HFFc6 (cell line): Measurements from ENCODE around the gene IGF1R. TPM values are rescaled to one million over a fixed set of nuclear protein-coding genes. Genes with fewer than 3 reads are reported as not detected.
A peak's percentile ranks its signal among the peaks of the same experiment; 100 is the strongest.

Source experiments
- DNase-seq: peaks from one replicate; pipeline ENCODE4 v3.0.0-alpha.2; 2018
- H3K27ac Mint-ChIP-seq: 2 replicates; pipeline ENCODE4 v1.8.0; 2020; ENCODE audit warnings: mild to moderate bottlenecking, mixed read lengths
- H3K27me3 Mint-ChIP-seq: 2 replicates; pipeline ENCODE4 v1.8.0; 2021; ENCODE audit warnings: mild to moderate bottlenecking, moderate library complexity, mixed read lengths; ENCODE audit not compliant: insufficient read depth
- H3K36me3 Mint-ChIP-seq: 2 replicates; pipeline ENCODE4 v1.8.0; 2021; ENCODE audit warnings: low read depth, mixed read lengths
- H3K4me1 Mint-ChIP-seq: 2 replicates; pipeline ENCODE4 v1.8.0; 2020; ENCODE audit warnings: low read depth, mixed read lengths
- H3K4me3 Mint-ChIP-seq: 2 replicates; pipeline ENCODE4 v1.8.0; 2020; ENCODE audit warnings: mild to moderate bottlenecking, moderate library complexity, mixed read lengths
- H3K9me3 Mint-ChIP-seq: 2 replicates; pipeline ENCODE4 v1.8.0; 2020; ENCODE audit warnings: mild to moderate bottlenecking, mixed read lengths
- CTCF ChIP-seq: fragments of 200-600 bp; sonication (generic); IDR thresholded peaks from 2 replicates; pipeline ENCODE4 v1.5.0; 2021; ENCODE audit warnings: antibody characterized with exemption, mild to moderate bottlenecking
- total RNA-seq, 6 experiments: library from RNA; stranded (reverse); fragmentation: NEBNext Ultra II Directional; extraction: Animal tissue kit (Norgen Biotek cat#: 25700); gene quantifications; 2 replicates in 1 of 6; 3 replicates in 5 of 6; pipeline ENCODE4 v1.2.3, GENCODE V29; 2021

IGF1R gene
- total RNA-seq, 6 experiments from 2014 or later, result 46.7 to 61.9 (median 50.1) TPM

DNA sequence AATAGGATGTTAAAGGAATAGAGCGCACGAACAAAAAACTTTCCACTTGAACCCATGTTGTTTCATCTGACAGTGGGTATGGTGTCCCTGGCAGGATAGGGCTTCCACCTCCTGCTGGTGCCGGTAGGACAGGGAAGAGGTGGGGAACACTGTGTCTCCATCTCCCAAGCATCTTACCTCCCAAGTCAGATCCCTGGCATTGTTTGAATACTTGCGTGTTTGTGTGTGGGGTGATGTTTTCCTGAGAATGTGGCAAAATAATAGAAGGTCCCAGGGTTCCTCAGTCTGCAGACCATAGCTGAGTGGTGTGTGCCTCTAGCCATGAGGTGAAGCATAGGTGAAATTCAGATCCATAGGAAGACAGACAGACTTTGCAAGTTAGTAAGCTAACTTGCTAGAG is 119.4 kb downstream of the IGF1R start:
- Mint-ChIP-seq H3K4me3 (no peak overlapping the region), H3K36me3 (peaks cover 4% of the 10 kb centered on the region; the same call in 1 of the 2 replicates), H3K27me3 (no peaks in the 10 kb centered on the region; the same call in 1 of the 2 replicates), H3K27ac (no peak overlapping the region), H3K9me3 (no peaks in the 10 kb centered on the region), H3K4me1 (peaks cover 39% of the 10 kb centered on the region)
- DNase-seq, result no peak
- no peak for TF ChIP-seq CTCF

DNA sequence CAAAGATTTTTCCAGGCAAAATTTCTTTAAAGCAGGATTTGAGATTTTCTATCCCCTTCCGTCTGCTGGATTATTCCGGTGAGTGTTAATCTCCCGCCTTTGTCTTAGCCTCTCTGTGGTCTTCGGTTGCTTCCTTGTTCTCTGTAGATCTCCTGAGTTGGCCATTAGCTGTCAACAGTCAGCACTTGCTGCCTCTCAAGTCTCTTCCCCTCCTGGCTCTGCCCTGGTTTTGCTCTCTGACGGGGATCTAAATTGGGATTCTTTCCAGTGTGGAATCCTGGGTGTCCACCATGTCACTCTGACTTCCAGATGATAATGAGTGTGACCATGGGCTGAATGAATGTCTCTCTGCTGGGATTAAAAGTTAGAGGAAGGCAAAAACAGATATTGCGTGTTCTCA is 121.5 kb downstream of the IGF1R start:
- Mint-ChIP-seq H3K4me1 (peaks cover 48% of the 10 kb centered on the region), H3K27me3 (no peaks in the 10 kb centered on the region; the same call in 1 of the 2 replicates), H3K4me3 (no peak overlapping the region), H3K27ac (no peak overlapping the region), H3K36me3 (peaks cover 4% of the 10 kb centered on the region; the same call in 1 of the 2 replicates), H3K9me3 (no peaks in the 10 kb centered on the region)
- DNase-seq, result no peak
- no peak for TF ChIP-seq CTCF

GRCh38 chr15:98770984-98771383 is 122.6 kb downstream of the IGF1R start:
- DNase-seq, result no peak
- Mint-ChIP-seq H3K36me3 (peaks cover 4% of the 10 kb centered on the region; the same call in 1 of the 2 replicates), H3K4me1 (peaks cover 46% of the 10 kb centered on the region), H3K27me3 (no peaks in the 10 kb centered on the region), H3K27ac (no peak overlapping the region), H3K4me3 (no peak overlapping the region), H3K9me3 (no peaks in the 10 kb centered on the region)
- no peak for TF ChIP-seq CTCF

- peaks cover 4% of the 10 kb centered on the region; the same call in 1 of the 2 replicates for H3K36me3 Mint-ChIP-seq
- TF ChIP-seq CTCF, result 0 out of 2 replicates have a peak, but pooled peaks have one; percentile 11
- H3K27me3 Mint-ChIP-seq, result no peaks in the 10 kb centered on the region
- DNase-seq, result no peak
- no peaks in the 10 kb centered on the region for H3K9me3 Mint-ChIP-seq
- H3K4me3 Mint-ChIP-seq, result no peak overlapping the region
- no peak overlapping the region for H3K27ac Mint-ChIP-seq
- H3K4me1 Mint-ChIP-seq, result peaks cover 49% of the 10 kb centered on the region
Measured at GRCh38 chr15:98771541-98771940, 123.2 kb downstream of the IGF1R start.

DNA sequence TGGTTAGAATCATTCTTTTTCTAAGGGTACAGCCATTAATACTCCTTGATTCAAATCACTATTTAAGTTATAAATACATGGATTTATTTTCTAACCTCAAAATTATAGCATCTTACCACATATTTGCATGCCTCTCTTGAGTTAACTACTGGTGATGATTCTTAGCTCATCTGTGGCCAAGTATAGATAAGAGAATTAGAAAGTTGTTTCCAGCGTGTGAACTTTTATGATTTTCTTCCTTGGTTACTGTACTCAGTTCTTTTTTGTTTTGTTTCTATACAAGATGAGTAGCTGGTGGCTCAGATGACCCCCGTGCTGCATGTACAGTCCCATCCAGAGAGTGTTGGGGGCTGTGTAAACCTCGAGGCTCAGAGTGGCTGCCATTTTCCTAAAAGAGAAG is 124.6 kb downstream of the IGF1R start:
- H3K4me1 Mint-ChIP-seq, result peaks cover 55% of the 10 kb centered on the region
- TF ChIP-seq CTCF, result no peak
- peak overlapping the region; percentile 24; the same call in 1 of the 2 replicates for H3K4me3 Mint-ChIP-seq
- no peaks in the 10 kb centered on the region for H3K9me3 Mint-ChIP-seq
- peak overlapping the region; percentile 70 for H3K27ac Mint-ChIP-seq
- H3K36me3 Mint-ChIP-seq, result 0 out of 2 replicates have a peak, but pooled peaks cover 10% of the 10 kb centered on the region
- DNase-seq, result no peak
- no peaks in the 10 kb centered on the region for H3K27me3 Mint-ChIP-seq

- H3K4me1 Mint-ChIP-seq, result peaks cover 61% of the 10 kb centered on the region
- no peaks in the 10 kb centered on the region for H3K9me3 Mint-ChIP-seq
- no peak for DNase-seq
- H3K4me3 Mint-ChIP-seq, result peak overlapping the region; percentile 24; the same call in 1 of the 2 replicates
- no peaks in the 10 kb centered on the region for H3K27me3 Mint-ChIP-seq
- H3K36me3 Mint-ChIP-seq, result 0 out of 2 replicates have a peak, but pooled peaks cover 10% of the 10 kb centered on the region
- no peak for TF ChIP-seq CTCF
- H3K27ac Mint-ChIP-seq, result peak overlapping the region; percentile 70
Measured at GRCh38 chr15:98773616-98774015, 125.3 kb downstream of the IGF1R start.
